Measurements from ENCODE around the gene SEPHS1. TPM values are rescaled to one million over a fixed set of nuclear protein-coding genes. Genes with fewer than 3 reads are reported as not detected.

The SEPHS1 gene
- total RNA-seq, 1 experiment from 2014 or later, result 61.8 TPM

DNA sequence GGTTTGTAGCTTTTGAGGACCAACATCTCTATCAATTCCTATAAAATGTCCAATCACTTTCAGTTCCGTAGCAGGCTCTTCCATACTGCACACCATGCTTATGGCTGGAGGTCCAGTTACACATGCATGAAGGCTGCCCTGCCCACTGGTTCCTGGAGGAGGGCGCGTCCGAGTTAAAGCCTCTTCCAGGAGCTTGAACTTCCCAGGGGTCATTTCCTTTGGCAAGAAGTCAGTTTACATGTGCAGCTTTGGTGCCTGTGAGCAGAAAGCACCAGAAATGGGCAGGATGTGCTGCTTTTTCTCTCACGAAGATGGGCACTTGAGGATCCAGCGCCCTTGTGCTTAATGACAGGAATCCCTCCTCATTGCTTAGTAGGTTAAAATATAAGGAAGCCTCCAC lies 30.6 kb downstream of the SEPHS1 start:
- CTCF ChIA-PET, result interaction anchor here (1.1 kb wide), 1 partner anchor 9 kb away, joined by 4 read pairs; no protein-coding TSS in a partner anchor
- Mint-ChIP-seq H3K27me3 (ENCODE audit: unreplicated experiment) (no peaks in the 10 kb centered on the region), H3K36me3 (ENCODE audit: insufficient read depth, unreplicated experiment) (peaks cover 24% of the 10 kb centered on the region), H3K4me1 (ENCODE audit: low read depth, unreplicated experiment) (no peaks in the 10 kb centered on the region), H3K27ac (ENCODE audit: unreplicated experiment) (no peak overlapping the region), H3K4me3 (ENCODE audit: low read depth, unreplicated experiment) (no peak overlapping the region), H3K9me3 (ENCODE audit: low read depth, unreplicated experiment) (no peaks in the 10 kb centered on the region)
- intact Hi-C loops (cut with micrococcal nuclease; ENCODE audit: unreplicated experiment), result no loop called here
- TF ChIP-seq, protein P1, sequence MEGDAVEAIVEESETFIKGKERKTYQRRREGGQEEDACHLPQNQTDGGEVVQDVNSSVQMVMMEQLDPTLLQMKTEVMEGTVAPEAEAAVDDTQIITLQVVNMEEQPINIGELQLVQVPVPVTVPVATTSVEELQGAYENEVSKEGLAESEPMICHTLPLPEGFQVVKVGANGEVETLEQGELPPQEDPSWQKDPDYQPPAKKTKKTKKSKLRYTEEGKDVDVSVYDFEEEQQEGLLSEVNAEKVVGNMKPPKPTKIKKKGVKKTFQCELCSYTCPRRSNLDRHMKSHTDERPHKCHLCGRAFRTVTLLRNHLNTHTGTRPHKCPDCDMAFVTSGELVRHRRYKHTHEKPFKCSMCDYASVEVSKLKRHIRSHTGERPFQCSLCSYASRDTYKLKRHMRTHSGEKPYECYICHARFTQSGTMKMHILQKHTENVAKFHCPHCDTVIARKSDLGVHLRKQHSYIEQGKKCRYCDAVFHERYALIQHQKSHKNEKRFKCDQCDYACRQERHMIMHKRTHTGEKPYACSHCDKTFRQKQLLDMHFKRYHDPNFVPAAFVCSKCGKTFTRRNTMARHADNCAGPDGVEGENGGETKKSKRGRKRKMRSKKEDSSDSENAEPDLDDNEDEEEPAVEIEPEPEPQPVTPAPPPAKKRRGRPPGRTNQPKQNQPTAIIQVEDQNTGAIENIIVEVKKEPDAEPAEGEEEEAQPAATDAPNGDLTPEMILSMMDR (IDR thresholded peaks at IDR 0.05; ENCODE audit: unreplicated experiment), result no peak
- DNase-seq, result no peak
- BruUV-seq (replicated peaks), result no TSS peak

DNA sequence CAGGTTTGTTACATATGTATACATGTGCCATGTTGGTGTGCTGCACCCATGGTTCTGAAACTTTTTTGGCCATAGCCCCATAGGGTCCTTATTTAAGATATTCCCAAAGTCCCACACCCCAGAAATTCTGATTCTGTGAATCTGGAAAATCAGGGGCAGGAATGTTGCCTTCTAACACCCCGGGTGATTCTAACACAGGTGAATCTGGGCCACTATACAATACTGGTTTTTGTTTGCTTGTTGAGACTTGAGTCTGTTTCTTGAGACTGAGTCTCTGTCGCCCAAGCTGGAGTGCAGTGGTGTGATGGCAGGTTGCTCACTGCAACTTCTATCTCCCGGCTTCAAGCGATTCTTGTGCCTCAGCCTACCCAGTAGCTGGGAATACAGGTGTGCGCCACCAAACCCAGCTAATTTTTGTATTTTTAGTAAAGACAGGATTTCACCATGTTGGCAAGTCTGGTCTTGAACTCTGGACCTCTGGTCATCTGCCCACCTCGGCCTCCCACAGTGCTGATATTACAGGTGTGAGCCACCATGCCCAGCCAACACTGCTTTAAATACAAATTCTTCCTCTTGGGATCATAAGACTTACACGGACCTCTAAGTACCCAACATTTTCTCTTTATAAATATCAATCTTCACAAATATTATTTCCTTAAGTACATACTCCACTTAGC lies 31.3 kb downstream of the SEPHS1 start:
- BruUV-seq (replicated peaks), result no TSS peak
- Mint-ChIP-seq H3K4me3 (ENCODE audit: low read depth, unreplicated experiment) (no peak overlapping the region), H3K4me1 (ENCODE audit: low read depth, unreplicated experiment) (no peaks in the 10 kb centered on the region), H3K27ac (ENCODE audit: unreplicated experiment) (no peak overlapping the region), H3K36me3 (ENCODE audit: insufficient read depth, unreplicated experiment) (peaks cover 20% of the 10 kb centered on the region), H3K9me3 (ENCODE audit: low read depth, unreplicated experiment) (no peaks in the 10 kb centered on the region), H3K27me3 (ENCODE audit: unreplicated experiment) (no peaks in the 10 kb centered on the region)
- intact Hi-C loops (cut with micrococcal nuclease; ENCODE audit: unreplicated experiment), result no loop called here
- TF ChIP-seq, protein P1 (IDR thresholded peaks at IDR 0.05; ENCODE audit: unreplicated experiment), result no peak
- no peak for DNase-seq
- CTCF ChIA-PET, result interaction anchor here (1.1 kb wide), 1 partner anchor 9 kb away, joined by 4 read pairs; no protein-coding TSS in a partner anchor

DNA sequence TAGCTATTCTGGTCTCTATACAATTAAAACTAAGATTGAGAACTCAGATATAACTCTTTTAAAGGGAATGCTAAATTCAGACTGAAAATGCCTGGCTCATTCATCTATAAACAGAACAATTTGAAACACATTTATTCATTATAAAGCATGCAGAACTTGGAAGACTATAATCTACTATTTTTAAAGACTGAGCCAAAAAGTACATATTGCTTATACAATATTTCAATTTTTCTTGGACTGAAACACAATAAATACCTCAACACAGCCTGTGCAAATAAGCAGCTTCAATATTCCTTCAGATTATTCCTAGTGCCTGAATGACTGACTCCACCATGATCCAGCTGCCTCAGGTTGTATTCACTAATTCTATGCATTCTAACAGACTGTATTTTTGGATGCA lies 32.7 kb downstream of the SEPHS1 start:
- no peak overlapping the region for H3K4me3 Mint-ChIP-seq (ENCODE audit: low read depth, unreplicated experiment)
- H3K9me3 Mint-ChIP-seq (ENCODE audit: low read depth, unreplicated experiment), result no peaks in the 10 kb centered on the region
- intact Hi-C loops (cut with micrococcal nuclease; ENCODE audit: unreplicated experiment), result no loop called here
- DNase-seq, result no peak
- CTCF ChIA-PET, result no interaction called here
- TF ChIP-seq, protein P1 (IDR thresholded peaks at IDR 0.05; ENCODE audit: unreplicated experiment), result no peak
- H3K4me1 Mint-ChIP-seq (ENCODE audit: low read depth, unreplicated experiment), result no peaks in the 10 kb centered on the region
- no peaks in the 10 kb centered on the region for H3K27me3 Mint-ChIP-seq (ENCODE audit: unreplicated experiment)
- BruUV-seq (replicated peaks), result no TSS peak
- no peak overlapping the region for H3K27ac Mint-ChIP-seq (ENCODE audit: unreplicated experiment)
- peaks cover 20% of the 10 kb centered on the region for H3K36me3 Mint-ChIP-seq (ENCODE audit: insufficient read depth, unreplicated experiment)

DNA sequence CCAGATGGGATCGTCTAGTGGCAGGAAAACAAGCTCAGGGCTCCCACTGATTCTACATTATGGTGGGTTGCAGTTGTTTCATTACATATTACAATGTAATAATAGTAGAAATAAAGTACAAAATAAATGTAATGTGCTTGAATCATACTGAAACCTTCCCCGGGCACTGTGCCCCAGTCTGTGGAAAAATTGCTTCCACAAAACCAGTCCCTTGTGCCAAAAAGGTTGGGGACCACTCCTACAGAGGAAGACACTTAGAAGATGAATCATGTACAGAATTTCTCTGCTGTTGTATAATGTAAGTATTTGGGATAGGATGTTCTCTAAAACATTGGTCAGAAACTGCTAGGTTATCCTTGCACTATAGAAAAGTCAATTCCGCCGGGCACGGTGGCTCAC lies 36.9 kb downstream of the SEPHS1 start:
- CTCF ChIA-PET, result no interaction called here
- Mint-ChIP-seq H3K4me1 (ENCODE audit: low read depth, unreplicated experiment) (no peaks in the 10 kb centered on the region), H3K9me3 (ENCODE audit: low read depth, unreplicated experiment) (no peaks in the 10 kb centered on the region), H3K4me3 (ENCODE audit: low read depth, unreplicated experiment) (no peak overlapping the region), H3K36me3 (ENCODE audit: insufficient read depth, unreplicated experiment) (no peaks in the 10 kb centered on the region), H3K27ac (ENCODE audit: unreplicated experiment) (no peak overlapping the region), H3K27me3 (ENCODE audit: unreplicated experiment) (no peaks in the 10 kb centered on the region)
- BruUV-seq (replicated peaks), result no TSS peak
- TF ChIP-seq, protein P1 (IDR thresholded peaks at IDR 0.05; ENCODE audit: unreplicated experiment), result no peak
- no peak for DNase-seq
- intact Hi-C loops (cut with micrococcal nuclease; ENCODE audit: unreplicated experiment), result no loop called here

Measured in Calu3 (cell line).